Liver (tissue), 3 donors: ENCODE measurements around the gene TLE4.

Source experiments
- GABPA ChIP-seq, 2 donors: IDR thresholded peaks in 1 of 2; conservative IDR thresholded peaks in 1 of 2; 2 replicates each; pipeline ENCODE4 v1.6.1; 2016; ENCODE audit warnings: antibody characterized with exemption in 2 of 2, mild to moderate bottlenecking in 1 of 2, moderate library complexity in 1 of 2
- JUND ChIP-seq, 2 donors: IDR thresholded peaks; 2 replicates each; pipeline ENCODE4 v1.6.1; 2016; ENCODE audit warnings: antibody characterized with exemption in 2 of 2
- RAD21 ChIP-seq, 2 donors: IDR thresholded peaks; 2 replicates each; pipeline ENCODE4 v1.6.1; 2016; ENCODE audit warnings: antibody characterized with exemption in 2 of 2, mild to moderate bottlenecking in 2 of 2
- RXRA ChIP-seq, 2 donors: IDR thresholded peaks; 2 replicates each; pipeline ENCODE4 v1.6.1; 2017 to 2018; ENCODE audit warnings: antibody characterized with exemption in 2 of 2, mild to moderate bottlenecking in 1 of 2
- TAF1 ChIP-seq: conservative IDR thresholded peaks from 2 replicates; pipeline ENCODE4 v1.6.1; 2016; ENCODE audit warnings: antibody characterized with exemption, mild to moderate bottlenecking
- YY1 ChIP-seq: IDR thresholded peaks from 2 replicates; pipeline ENCODE4 v1.6.1; 2016; ENCODE audit warnings: antibody characterized with exemption, mild to moderate bottlenecking
- TF ChIP-seq, protein P1 (sequence below): fragments of 150-350 bp; IDR thresholded peaks from 2 replicates; pipeline ENCODE4 v1.5.1; 2017; ENCODE audit warnings: improper control_type of control experiment, low read depth, low read length; ENCODE audit not compliant: missing input control
- TF ChIP-seq, protein P2 (sequence below): IDR thresholded peaks from 2 replicates; pipeline ENCODE4 v1.6.1; 2016; ENCODE audit warnings: antibody characterized with exemption
- TF ChIP-seq, protein P3 (sequence below): IDR thresholded peaks from 2 replicates; pipeline ENCODE4 v1.6.1; 2016; ENCODE audit warnings: antibody characterized with exemption, mild to moderate bottlenecking
- TF ChIP-seq, protein P4 (sequence below): IDR thresholded peaks from 2 replicates; pipeline ENCODE4 v1.6.1; 2016; ENCODE audit warnings: antibody characterized with exemption
- TF ChIP-seq, protein P5 (sequence below): IDR thresholded peaks from 2 replicates; pipeline ENCODE4 v1.6.1; 2016; ENCODE audit warnings: antibody characterized with exemption
- donor health status: healthy.
- donor health status: healthy.

DNA sequence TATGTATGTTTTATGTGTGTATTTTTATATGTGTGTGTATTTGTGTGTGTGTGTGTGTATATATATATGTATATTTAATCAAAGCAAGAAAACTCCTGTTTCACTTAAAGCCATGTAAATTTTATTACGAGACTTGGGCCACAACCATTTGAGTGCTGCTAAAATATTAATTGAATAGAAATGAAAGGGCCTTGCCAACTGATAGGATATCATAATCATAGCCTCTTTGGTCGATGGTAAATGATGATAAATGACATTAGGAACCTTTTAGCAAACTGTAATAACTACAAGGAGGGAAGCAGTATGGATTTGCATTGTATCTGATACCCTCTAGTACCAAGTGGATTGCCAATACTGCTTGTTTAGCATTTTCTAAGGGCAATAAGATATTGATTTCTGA lies 7.9 kb downstream of the TLE4 start:
- TF ChIP-seq, protein P1, sequence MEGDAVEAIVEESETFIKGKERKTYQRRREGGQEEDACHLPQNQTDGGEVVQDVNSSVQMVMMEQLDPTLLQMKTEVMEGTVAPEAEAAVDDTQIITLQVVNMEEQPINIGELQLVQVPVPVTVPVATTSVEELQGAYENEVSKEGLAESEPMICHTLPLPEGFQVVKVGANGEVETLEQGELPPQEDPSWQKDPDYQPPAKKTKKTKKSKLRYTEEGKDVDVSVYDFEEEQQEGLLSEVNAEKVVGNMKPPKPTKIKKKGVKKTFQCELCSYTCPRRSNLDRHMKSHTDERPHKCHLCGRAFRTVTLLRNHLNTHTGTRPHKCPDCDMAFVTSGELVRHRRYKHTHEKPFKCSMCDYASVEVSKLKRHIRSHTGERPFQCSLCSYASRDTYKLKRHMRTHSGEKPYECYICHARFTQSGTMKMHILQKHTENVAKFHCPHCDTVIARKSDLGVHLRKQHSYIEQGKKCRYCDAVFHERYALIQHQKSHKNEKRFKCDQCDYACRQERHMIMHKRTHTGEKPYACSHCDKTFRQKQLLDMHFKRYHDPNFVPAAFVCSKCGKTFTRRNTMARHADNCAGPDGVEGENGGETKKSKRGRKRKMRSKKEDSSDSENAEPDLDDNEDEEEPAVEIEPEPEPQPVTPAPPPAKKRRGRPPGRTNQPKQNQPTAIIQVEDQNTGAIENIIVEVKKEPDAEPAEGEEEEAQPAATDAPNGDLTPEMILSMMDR: no peak
- TF ChIP-seq TAF1 (no peak), YY1 (no peak), RAD21 (IDR thresholded peaks at IDR 0.05) (no peak), JUND (IDR thresholded peaks at IDR 0.05) (no peak), GABPA (IDR thresholded peaks at IDR 0.05 in 1 of 2, conservative IDR thresholded peaks at IDR 0.05 in 1 of 2) (no peak), RXRA (IDR thresholded peaks at IDR 0.05) (no peak)
- TF ChIP-seq, protein P2, sequence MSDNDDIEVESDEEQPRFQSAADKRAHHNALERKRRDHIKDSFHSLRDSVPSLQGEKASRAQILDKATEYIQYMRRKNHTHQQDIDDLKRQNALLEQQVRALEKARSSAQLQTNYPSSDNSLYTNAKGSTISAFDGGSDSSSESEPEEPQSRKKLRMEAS: no peak
- TF ChIP-seq, protein P3, sequence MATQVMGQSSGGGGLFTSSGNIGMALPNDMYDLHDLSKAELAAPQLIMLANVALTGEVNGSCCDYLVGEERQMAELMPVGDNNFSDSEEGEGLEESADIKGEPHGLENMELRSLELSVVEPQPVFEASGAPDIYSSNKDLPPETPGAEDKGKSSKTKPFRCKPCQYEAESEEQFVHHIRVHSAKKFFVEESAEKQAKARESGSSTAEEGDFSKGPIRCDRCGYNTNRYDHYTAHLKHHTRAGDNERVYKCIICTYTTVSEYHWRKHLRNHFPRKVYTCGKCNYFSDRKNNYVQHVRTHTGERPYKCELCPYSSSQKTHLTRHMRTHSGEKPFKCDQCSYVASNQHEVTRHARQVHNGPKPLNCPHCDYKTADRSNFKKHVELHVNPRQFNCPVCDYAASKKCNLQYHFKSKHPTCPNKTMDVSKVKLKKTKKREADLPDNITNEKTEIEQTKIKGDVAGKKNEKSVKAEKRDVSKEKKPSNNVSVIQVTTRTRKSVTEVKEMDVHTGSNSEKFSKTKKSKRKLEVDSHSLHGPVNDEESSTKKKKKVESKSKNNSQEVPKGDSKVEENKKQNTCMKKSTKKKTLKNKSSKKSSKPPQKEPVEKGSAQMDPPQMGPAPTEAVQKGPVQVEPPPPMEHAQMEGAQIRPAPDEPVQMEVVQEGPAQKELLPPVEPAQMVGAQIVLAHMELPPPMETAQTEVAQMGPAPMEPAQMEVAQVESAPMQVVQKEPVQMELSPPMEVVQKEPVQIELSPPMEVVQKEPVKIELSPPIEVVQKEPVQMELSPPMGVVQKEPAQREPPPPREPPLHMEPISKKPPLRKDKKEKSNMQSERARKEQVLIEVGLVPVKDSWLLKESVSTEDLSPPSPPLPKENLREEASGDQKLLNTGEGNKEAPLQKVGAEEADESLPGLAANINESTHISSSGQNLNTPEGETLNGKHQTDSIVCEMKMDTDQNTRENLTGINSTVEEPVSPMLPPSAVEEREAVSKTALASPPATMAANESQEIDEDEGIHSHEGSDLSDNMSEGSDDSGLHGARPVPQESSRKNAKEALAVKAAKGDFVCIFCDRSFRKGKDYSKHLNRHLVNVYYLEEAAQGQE: no peak
- TF ChIP-seq, protein P4, sequence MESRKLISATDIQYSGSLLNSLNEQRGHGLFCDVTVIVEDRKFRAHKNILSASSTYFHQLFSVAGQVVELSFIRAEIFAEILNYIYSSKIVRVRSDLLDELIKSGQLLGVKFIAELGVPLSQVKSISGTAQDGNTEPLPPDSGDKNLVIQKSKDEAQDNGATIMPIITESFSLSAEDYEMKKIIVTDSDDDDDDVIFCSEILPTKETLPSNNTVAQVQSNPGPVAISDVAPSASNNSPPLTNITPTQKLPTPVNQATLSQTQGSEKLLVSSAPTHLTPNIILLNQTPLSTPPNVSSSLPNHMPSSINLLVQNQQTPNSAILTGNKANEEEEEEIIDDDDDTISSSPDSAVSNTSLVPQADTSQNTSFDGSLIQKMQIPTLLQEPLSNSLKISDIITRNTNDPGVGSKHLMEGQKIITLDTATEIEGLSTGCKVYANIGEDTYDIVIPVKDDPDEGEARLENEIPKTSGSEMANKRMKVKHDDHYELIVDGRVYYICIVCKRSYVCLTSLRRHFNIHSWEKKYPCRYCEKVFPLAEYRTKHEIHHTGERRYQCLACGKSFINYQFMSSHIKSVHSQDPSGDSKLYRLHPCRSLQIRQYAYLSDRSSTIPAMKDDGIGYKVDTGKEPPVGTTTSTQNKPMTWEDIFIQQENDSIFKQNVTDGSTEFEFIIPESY: no peak
- TF ChIP-seq, protein P5, sequence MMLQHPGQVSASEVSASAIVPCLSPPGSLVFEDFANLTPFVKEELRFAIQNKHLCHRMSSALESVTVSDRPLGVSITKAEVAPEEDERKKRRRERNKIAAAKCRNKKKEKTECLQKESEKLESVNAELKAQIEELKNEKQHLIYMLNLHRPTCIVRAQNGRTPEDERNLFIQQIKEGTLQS: no peak
